Lung (tissue), 12 donors: Measurements from ENCODE around the gene GRK2. TPM values are rescaled to one million over a fixed set of nuclear protein-coding genes. Genes with fewer than 3 reads are reported as not detected.

Source experiments
- ATAC-seq: fragments of 200-7000 bp; cut with Tn5 transposase; one replicate; pipeline ENCODE4 v1.9.1; 2020; ENCODE audit warnings: moderate number of reproducible peaks; ENCODE audit not compliant: insufficient read depth, low FRiP score
- DNase-seq, 3 donors: peaks; one replicate each; pipeline ENCODE4 v3.0.0-alpha.2; 2013 to 2017
- H3K27ac ChIP-seq, 2 donors: one replicate each; pipeline ENCODE4 v1.5.1; 2013; ENCODE audit warnings: mild to moderate bottlenecking in 2 of 2, moderate library complexity in 2 of 2, control low read depth in 1 of 2, inconsistent platforms in 1 of 2, low read depth in 1 of 2, low read length in 1 of 2
- H3K27me3 ChIP-seq, 3 donors: one replicate each; pipeline ENCODE4 v1.5.1; 2013; ENCODE audit warnings: low read length in 2 of 3; ENCODE audit not compliant: control insufficient read depth in 3 of 3, insufficient read depth in 3 of 3
- H3K36me3 ChIP-seq, 4 donors: one replicate each; pipeline ENCODE4 v1.5.1; 2013; ENCODE audit warnings: low read length in 4 of 4, mild to moderate bottlenecking in 1 of 4, moderate library complexity in 1 of 4; ENCODE audit not compliant: control insufficient read depth in 4 of 4, insufficient read depth in 4 of 4
- H3K4me1 ChIP-seq, 5 donors: one replicate each; pipeline ENCODE4 v1.5.1; 2013; ENCODE audit warnings: low read length in 5 of 5, mild to moderate bottlenecking in 2 of 5, moderate library complexity in 1 of 5; ENCODE audit not compliant: control insufficient read depth in 5 of 5, insufficient read depth in 5 of 5
- H3K4me3 ChIP-seq: one replicate; pipeline ENCODE4 v1.5.1; 2013; ENCODE audit warnings: mild to moderate bottlenecking, control low read depth, moderate library complexity
- H3K9ac ChIP-seq, 2 donors: one replicate each; pipeline ENCODE4 v1.5.1; 2013; ENCODE audit warnings: low read length in 2 of 2, control low read depth in 1 of 2; ENCODE audit not compliant: insufficient read depth in 1 of 2
- H3K9me3 ChIP-seq, 4 donors: one replicate each; pipeline ENCODE4 v1.5.1; 2013; ENCODE audit warnings: low read length in 3 of 4, mild to moderate bottlenecking in 1 of 4, moderate library complexity in 1 of 4; ENCODE audit not compliant: control insufficient read depth in 4 of 4, insufficient read depth in 3 of 4
- CTCF ChIP-seq: IDR thresholded peaks from 2 replicates; pipeline ENCODE4 v1.5.1; 2012; ENCODE audit warnings: mild to moderate bottlenecking; ENCODE audit errors: control extremely low read depth, extremely low read depth
- WGBS, 2 donors: extraction: QIAGEN DNeasy Blood & Tissue Kit; methylation state at CpG; one replicate each; pipeline ENCODE4 v1.1.7; 2013; 5-methylcytosine and 5-hydroxymethylcytosine counted together
- polyA plus RNA-seq, 2 donors: library from polyadenylated mRNA; stranded (reverse); fragments of 200-250 nt; gene quantifications; one replicate each; pipeline ENCODE4 v1.2.1, GENCODE V29; 2013
- total RNA-seq, 2 donors: library from RNA; depleted of rRNA in 1 of 2; stranded (reverse); fragments of >200 nt in 1 of 2; gene quantifications; one replicate each; pipeline ENCODE4 v1.2.1, GENCODE V29; 2014 to 2021
- donor health status: control.
- donor health status: control.
- donor health status: Bipolar disorder and iron deficiency.
- donor health status: healthy.
- donor health status: DM: yes; HTN: yes; CAD: no.

The GRK2 gene
- total and polyA plus RNA-seq, 4 donors: 37.1 to 130 (median 97.5) TPM

- H3K4me1 ChIP-seq: peaks cover 0 to 22% (median 7%) of the 10 kb centered on the region in 5 donors
- no peak overlapping the region for H3K4me3 ChIP-seq
- H3K9ac ChIP-seq: no peak overlapping the region
- no peak for TF ChIP-seq CTCF
- ATAC-seq (no peak), DNase-seq (no peak)
- H3K36me3 ChIP-seq: peaks cover 0 to 39% (median 8%) of the 10 kb centered on the region in 4 donors
- no peaks in the 10 kb centered on the region for H3K27me3 ChIP-seq
- 92 to 94% methylated on average over 19 of the region's 19 CpGs for WGBS, 2 donors
- H3K9me3 ChIP-seq: no peaks in the 10 kb centered on the region
- H3K27ac ChIP-seq: no peak overlapping the region
These were observed 40.7 kb downstream of the GRK2 start for GRCh38 chr11:67306769-67307544.

- peaks cover 0 to 16% (median 7%) of the 10 kb centered on the region in 5 donors for H3K4me1 ChIP-seq
- TF ChIP-seq CTCF: no peak
- H3K27me3 ChIP-seq: no peaks in the 10 kb centered on the region
- no peak overlapping the region for H3K9ac ChIP-seq
- no peak overlapping the region for H3K27ac ChIP-seq
- WGBS, 2 donors: 88 to 94% methylated on average over 12 of the region's 12 CpGs
- DNase-seq: no peak
- ATAC-seq: no peak
- no peaks in the 10 kb centered on the region for H3K9me3 ChIP-seq
- H3K36me3 ChIP-seq: peaks cover 0 to 39% (median 8%) of the 10 kb centered on the region in 4 donors
- no peak overlapping the region for H3K4me3 ChIP-seq
These were observed 41.3 kb downstream of the GRK2 start for GRCh38 chr11:67307545-67308001.

GRCh38 chr11:67308031-67308866 lies 42.0 kb downstream of the GRK2 start:
- no peak overlapping the region for H3K27ac ChIP-seq
- DNase-seq (no peak), ATAC-seq (no peak)
- H3K4me3 ChIP-seq: no peak overlapping the region
- H3K4me1 ChIP-seq: peaks cover 0 to 10% (median 7%) of the 10 kb centered on the region in 5 donors
- peaks cover 0 to 39% (median 8%) of the 10 kb centered on the region in 4 donors for H3K36me3 ChIP-seq
- H3K27me3 ChIP-seq: no peaks in the 10 kb centered on the region
- TF ChIP-seq CTCF: no peak
- 94 to 97% methylated on average over 19 to 20 of the region's 20 CpGs for WGBS, 2 donors
- no peak overlapping the region for H3K9ac ChIP-seq
- H3K9me3 ChIP-seq: no peaks in the 10 kb centered on the region
